ENCODE data around the gene ISCA2.

The ISCA2 gene

GRCh38 chr14:74472601-74473000, 21.0 kb upstream of the ISCA2 start:
- peaks cover 9% of the 10 kb centered on the region for H3K9me3 Mint-ChIP-seq
- peak overlapping the region; percentile 2 for H3K27ac Mint-ChIP-seq
- H3K4me1 Mint-ChIP-seq (ENCODE audit: low read depth), result peaks cover 74% of the 10 kb centered on the region
- intact Hi-C loops (cut with micrococcal nuclease), result no loop called here
- peaks cover 97% of the 10 kb centered on the region for H3K36me3 Mint-ChIP-seq (ENCODE audit: low read depth)
- H3K4me3 Mint-ChIP-seq, result no peak overlapping the region
- H3K27me3 Mint-ChIP-seq, result no peaks in the 10 kb centered on the region

GRCh38 chr14:74474376-74474775, 19.2 kb upstream of the ISCA2 start:
- H3K27ac Mint-ChIP-seq, result peak overlapping the region; percentile 55
- intact Hi-C loops (cut with micrococcal nuclease), result no loop called here
- no peaks in the 10 kb centered on the region for H3K27me3 Mint-ChIP-seq
- H3K36me3 Mint-ChIP-seq (ENCODE audit: low read depth), result peaks cover 99% of the 10 kb centered on the region
- H3K4me1 Mint-ChIP-seq (ENCODE audit: low read depth), result peaks cover 66% of the 10 kb centered on the region
- H3K4me3 Mint-ChIP-seq, result no peak overlapping the region
- peaks cover 9% of the 10 kb centered on the region for H3K9me3 Mint-ChIP-seq

GRCh38 chr14:74475678-74476077, 17.9 kb upstream of the ISCA2 start:
- Mint-ChIP-seq H3K27me3 (no peaks in the 10 kb centered on the region), H3K9me3 (peaks cover 9% of the 10 kb centered on the region), H3K27ac (no peak overlapping the region), H3K4me1 (ENCODE audit: low read depth) (peaks cover 58% of the 10 kb centered on the region), H3K4me3 (no peak overlapping the region), H3K36me3 (ENCODE audit: low read depth) (peaks cover 100% of the 10 kb centered on the region)
- intact Hi-C loops (cut with micrococcal nuclease), result no loop called here

GRCh38 chr14:74476107-74476506, 17.5 kb upstream of the ISCA2 start:
- Mint-ChIP-seq H3K4me1 (ENCODE audit: low read depth) (peaks cover 54% of the 10 kb centered on the region), H3K9me3 (peaks cover 9% of the 10 kb centered on the region), H3K36me3 (ENCODE audit: low read depth) (peaks cover 100% of the 10 kb centered on the region), H3K27ac (no peak overlapping the region), H3K4me3 (no peak overlapping the region), H3K27me3 (no peaks in the 10 kb centered on the region)
- intact Hi-C loops (cut with micrococcal nuclease), result no loop called here

GRCh38 chr14:74476607-74477006, 17.0 kb upstream of the ISCA2 start:
- Mint-ChIP-seq H3K9me3 (peaks cover 9% of the 10 kb centered on the region), H3K36me3 (ENCODE audit: low read depth) (peaks cover 100% of the 10 kb centered on the region), H3K4me1 (ENCODE audit: low read depth) (peaks cover 52% of the 10 kb centered on the region), H3K27ac (no peak overlapping the region), H3K27me3 (no peaks in the 10 kb centered on the region), H3K4me3 (no peak overlapping the region)
- intact Hi-C loops (cut with micrococcal nuclease), result no loop called here

GRCh38 chr14:74478996-74479635, 14.4 kb upstream of the ISCA2 start:
- intact Hi-C loops (cut with micrococcal nuclease), result no loop called here
- H3K27ac Mint-ChIP-seq, result no peak overlapping the region
- no peaks in the 10 kb centered on the region for H3K9me3 Mint-ChIP-seq
- no peak overlapping the region for H3K4me3 Mint-ChIP-seq
- no peaks in the 10 kb centered on the region for H3K27me3 Mint-ChIP-seq
- H3K4me1 Mint-ChIP-seq (ENCODE audit: low read depth), result peaks cover 33% of the 10 kb centered on the region
- peaks cover 98% of the 10 kb centered on the region for H3K36me3 Mint-ChIP-seq (ENCODE audit: low read depth)

- Mint-ChIP-seq H3K4me3 (no peak overlapping the region), H3K4me1 (ENCODE audit: low read depth) (peaks cover 29% of the 10 kb centered on the region), H3K9me3 (no peaks in the 10 kb centered on the region), H3K36me3 (ENCODE audit: low read depth) (peaks cover 98% of the 10 kb centered on the region), H3K27me3 (no peaks in the 10 kb centered on the region), H3K27ac (no peak overlapping the region)
- intact Hi-C loops (cut with micrococcal nuclease), result no loop called here
Observed at GRCh38 chr14:74480046-74480445, 13.5 kb upstream of the ISCA2 start.

GRCh38 chr14:74482571-74482970, 11.0 kb upstream of the ISCA2 start:
- no peaks in the 10 kb centered on the region for H3K9me3 Mint-ChIP-seq
- H3K4me3 Mint-ChIP-seq, result no peak overlapping the region
- intact Hi-C loops (cut with micrococcal nuclease), result no loop called here
- H3K36me3 Mint-ChIP-seq (ENCODE audit: low read depth), result peaks cover 98% of the 10 kb centered on the region
- peaks cover 27% of the 10 kb centered on the region for H3K4me1 Mint-ChIP-seq (ENCODE audit: low read depth)
- H3K27me3 Mint-ChIP-seq, result no peaks in the 10 kb centered on the region
- no peak overlapping the region for H3K27ac Mint-ChIP-seq

- intact Hi-C loops (cut with micrococcal nuclease), result no loop called here
- H3K4me3 Mint-ChIP-seq, result no peak overlapping the region
- H3K27me3 Mint-ChIP-seq, result no peaks in the 10 kb centered on the region
- no peaks in the 10 kb centered on the region for H3K9me3 Mint-ChIP-seq
- H3K27ac Mint-ChIP-seq, result no peak overlapping the region
- peaks cover 35% of the 10 kb centered on the region for H3K4me1 Mint-ChIP-seq (ENCODE audit: low read depth)
- H3K36me3 Mint-ChIP-seq (ENCODE audit: low read depth), result peaks cover 98% of the 10 kb centered on the region
Observed at GRCh38 chr14:74483321-74483720, 10.2 kb upstream of the ISCA2 start.

GRCh38 chr14:74486164-74486563, 7.4 kb upstream of the ISCA2 start:
- Mint-ChIP-seq H3K9me3 (no peaks in the 10 kb centered on the region), H3K4me1 (ENCODE audit: low read depth) (peaks cover 49% of the 10 kb centered on the region), H3K36me3 (ENCODE audit: low read depth) (peaks cover 84% of the 10 kb centered on the region), H3K27ac (no peak overlapping the region), H3K27me3 (no peaks in the 10 kb centered on the region), H3K4me3 (no peak overlapping the region)
- intact Hi-C loops (cut with micrococcal nuclease), result no loop called here

- intact Hi-C loops (cut with micrococcal nuclease), result no loop called here
- Mint-ChIP-seq H3K27me3 (no peaks in the 10 kb centered on the region), H3K27ac (peak overlapping the region; percentile 70), H3K4me3 (peak overlapping the region; percentile 48), H3K9me3 (no peaks in the 10 kb centered on the region), H3K36me3 (ENCODE audit: low read depth) (peaks cover 64% of the 10 kb centered on the region), H3K4me1 (ENCODE audit: low read depth) (peaks cover 54% of the 10 kb centered on the region)
Observed at GRCh38 chr14:74488786-74489397, 4.7 kb upstream of the ISCA2 start.

- Mint-ChIP-seq H3K36me3 (ENCODE audit: low read depth) (peaks cover 48% of the 10 kb centered on the region), H3K27me3 (no peaks in the 10 kb centered on the region), H3K27ac (no peak overlapping the region), H3K4me1 (ENCODE audit: low read depth) (peaks cover 60% of the 10 kb centered on the region), H3K4me3 (peak overlapping the region; percentile 45), H3K9me3 (no peaks in the 10 kb centered on the region)
- intact Hi-C loops (cut with micrococcal nuclease), result loop anchor here (5.0 kb wide), 3 partner anchors 122 to 277 kb away; partner anchors contain the start of gene LTBP2
Observed at GRCh38 chr14:74490486-74490885, 3.1 kb upstream of the ISCA2 start.

- peaks cover 47% of the 10 kb centered on the region for H3K4me1 Mint-ChIP-seq (ENCODE audit: low read depth)
- H3K27ac Mint-ChIP-seq, result no peak overlapping the region
- intact Hi-C loops (cut with micrococcal nuclease), result loop anchor here (2.0 to 5.0 kb wide), 4 partner anchors 120 to 275 kb away; partner anchors contain the start of genes AREL1, FCF1 and LTBP2
- H3K36me3 Mint-ChIP-seq (ENCODE audit: low read depth), result peaks cover 31% of the 10 kb centered on the region
- no peaks in the 10 kb centered on the region for H3K9me3 Mint-ChIP-seq
- no peaks in the 10 kb centered on the region for H3K27me3 Mint-ChIP-seq
- H3K4me3 Mint-ChIP-seq, result no peak overlapping the region
Observed at GRCh38 chr14:74491956-74492775, 1.4 kb upstream of the ISCA2 start.

- Mint-ChIP-seq H3K4me3 (no peak within 1 kb of the TSS), H3K9me3 (no peaks in the 10 kb centered on the region), H3K4me1 (ENCODE audit: low read depth) (peaks cover 40% of the 10 kb centered on the region), H3K27me3 (no peaks in the 10 kb centered on the region), H3K36me3 (ENCODE audit: low read depth) (peaks cover 24% of the 10 kb centered on the region), H3K27ac (no peak within 1 kb of the TSS)
- intact Hi-C loops (cut with micrococcal nuclease), result loop anchor here (2.0 to 5.0 kb wide), 4 partner anchors 119 to 274 kb away; partner anchors contain the start of genes AREL1, FCF1 and LTBP2
Observed at GRCh38 chr14:74492776-74493342, 706 bp upstream of the ISCA2 start, which contains the start of gene NPC2. Gene NPC2 (minus strand): TSS chr14:74493305. CDS start chr14:74493274, 31 bp downstream.

All from dendritic cell treated with granulocyte-macrophage colony-stimulating factor and Interleukin-4, amounts not matched to agents 40 ng/mL and 50 ng/mL, for 4 days (primary cell).